ENCODE measurements around the gene DNPEP. TPM values are rescaled to one million over a fixed set of nuclear protein-coding genes. Genes with fewer than 3 reads are reported as not detected.

DNPEP gene
- total and polyA plus RNA-seq, 2 experiments from 2014 or later: 49.2 to 67.9 TPM

GRCh38 chr2:219353129-219353528 lies 34.6 kb downstream of the DNPEP start (continued):
- TF ChIP-seq ZNF462 (CRISPR knock-in tag; IDR thresholded peaks at IDR 0.05) (no peak), ZNF114 (CRISPR knock-in tag; IDR thresholded peaks at IDR 0.05) (no peak), POLR2AphosphoS5 (IDR thresholded peaks at IDR 0.05; ENCODE audit: low read depth) (no peak), CTCF (conservative IDR thresholded peaks at IDR 0.05; ENCODE audit: low read depth in 2 of 2) (no peak), STAT1 (IDR thresholded peaks at IDR 0.05; ENCODE audit: unreplicated experiment) (no peak), ZNF331 (CRISPR knock-in tag; IDR thresholded peaks at IDR 0.05; ENCODE audit: low read depth) (no peak), NANOG (IDR thresholded peaks at IDR 0.05; ENCODE audit: borderline replicate concordance) (no peak), REST (IDR thresholded peaks at IDR 0.05; ENCODE audit: unreplicated experiment) (no peak), EZH2 (IDR thresholded peaks at IDR 0.05; ENCODE audit: low read depth, unreplicated experiment) (no peak)
